Activated B cell treated with CpG ODN at 0.5 μM for 24 hours (primary cell): ENCODE results near the gene SULT1A1. TPM values are rescaled to one million over a fixed set of nuclear protein-coding genes. Genes with fewer than 3 reads are reported as not detected.
"Not testable (repeated sequence)": the region's sequence is repeated elsewhere in the genome, so short reads cannot be mapped to it uniquely, and the experiment has no call there.

Experiments used
- ATAC-seq: fragments of 200-7000 bp; cut with Tn5 transposase; one replicate; pipeline ENCODE4 v1.10.0; 2021; ENCODE audit warnings: low read depth, mild to moderate bottlenecking, moderate library complexity
- CTCF ChIA-PET: fragments of 350-600 bp; sonication (Branson Sonifier 250); formaldehyde crosslinking; loops from one replicate; lab custom pipeline; 2021; ENCODE audit warnings: antibody characterized with exemption; lab: Charles Lee
- POLR2A ChIA-PET: fragments of 350-600 bp; sonication (Branson Sonifier 250); formaldehyde crosslinking; loops from one replicate; lab custom pipeline; 2021; ENCODE audit warnings: antibody characterized with exemption; lab: Charles Lee
- DNase-seq: peaks from one replicate; pipeline ENCODE4 v3.0.0; 2022
- H3K27ac Mint-ChIP-seq: one replicate; pipeline ENCODE4 v1.8.0; 2020; ENCODE audit warnings: mixed read lengths
- H3K27me3 Mint-ChIP-seq: one replicate; pipeline ENCODE4 v1.8.0; 2021; ENCODE audit warnings: mixed read lengths
- H3K36me3 Mint-ChIP-seq: one replicate; pipeline ENCODE4 v1.8.0; 2021; ENCODE audit warnings: low read depth, mixed read lengths
- H3K4me1 Mint-ChIP-seq: one replicate; pipeline ENCODE4 v1.8.0; 2021; ENCODE audit warnings: mixed read lengths
- H3K4me3 Mint-ChIP-seq: one replicate; pipeline ENCODE4 v1.8.0; 2020; ENCODE audit warnings: mild to moderate bottlenecking, mixed read lengths
- H3K9me3 Mint-ChIP-seq: one replicate; pipeline ENCODE4 v1.8.0; 2020; ENCODE audit warnings: mixed read lengths
- intact Hi-C: fragments of 100-400 bp; cut with micrococcal nuclease; formaldehyde crosslinking; loops from one replicate; pipeline ENCODE4 v1.15.1; 2024
- total RNA-seq: library from RNA; stranded (reverse); gene quantifications from 2 replicates; pipeline ENCODE4 v1.2.3, GENCODE V29; 2022
- TF ChIP-seq, protein P1 (sequence below): fragments of 200-600 bp; IDR thresholded peaks from one replicate; pipeline ENCODE4 v1.8.0; 2022; ENCODE audit warnings: antibody characterized with exemption, mild to moderate bottlenecking

The SULT1A1 gene
- total RNA-seq, 1 donor from 2014 or later, result 3.3 TPM

DNA sequence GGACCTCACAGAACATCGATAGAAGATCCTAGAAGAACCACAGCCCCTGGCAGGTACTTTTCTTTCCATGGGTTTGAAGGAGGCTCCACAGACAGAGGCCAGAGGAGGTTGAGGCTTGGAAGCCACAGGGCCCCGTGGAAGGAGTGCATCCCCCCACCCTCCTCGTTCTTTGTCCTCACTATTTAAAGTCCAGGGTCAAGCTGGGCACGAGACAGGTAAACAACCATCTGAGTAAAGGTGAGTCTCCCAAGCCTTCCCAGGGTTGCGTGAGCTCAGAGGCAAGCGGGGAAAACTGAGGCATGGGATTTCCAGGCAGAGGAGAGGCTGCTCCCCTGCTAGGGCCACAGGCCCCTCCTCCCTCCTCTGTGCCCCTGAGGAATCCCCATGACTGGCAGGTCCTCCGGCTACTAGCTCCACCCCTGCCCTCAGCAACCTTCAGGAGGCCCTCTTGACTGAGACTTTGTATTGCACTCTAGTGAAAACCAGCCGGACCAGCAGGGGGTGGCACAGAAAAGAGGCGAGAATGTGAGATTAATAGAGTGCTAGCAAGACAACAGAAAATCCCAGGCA, 12.1 kb downstream of the SULT1A1 start:
- H3K27me3 Mint-ChIP-seq, result no peaks in the 10 kb centered on the region
- H3K9me3 Mint-ChIP-seq, result no peaks in the 10 kb centered on the region
- TF ChIP-seq, protein P1, sequence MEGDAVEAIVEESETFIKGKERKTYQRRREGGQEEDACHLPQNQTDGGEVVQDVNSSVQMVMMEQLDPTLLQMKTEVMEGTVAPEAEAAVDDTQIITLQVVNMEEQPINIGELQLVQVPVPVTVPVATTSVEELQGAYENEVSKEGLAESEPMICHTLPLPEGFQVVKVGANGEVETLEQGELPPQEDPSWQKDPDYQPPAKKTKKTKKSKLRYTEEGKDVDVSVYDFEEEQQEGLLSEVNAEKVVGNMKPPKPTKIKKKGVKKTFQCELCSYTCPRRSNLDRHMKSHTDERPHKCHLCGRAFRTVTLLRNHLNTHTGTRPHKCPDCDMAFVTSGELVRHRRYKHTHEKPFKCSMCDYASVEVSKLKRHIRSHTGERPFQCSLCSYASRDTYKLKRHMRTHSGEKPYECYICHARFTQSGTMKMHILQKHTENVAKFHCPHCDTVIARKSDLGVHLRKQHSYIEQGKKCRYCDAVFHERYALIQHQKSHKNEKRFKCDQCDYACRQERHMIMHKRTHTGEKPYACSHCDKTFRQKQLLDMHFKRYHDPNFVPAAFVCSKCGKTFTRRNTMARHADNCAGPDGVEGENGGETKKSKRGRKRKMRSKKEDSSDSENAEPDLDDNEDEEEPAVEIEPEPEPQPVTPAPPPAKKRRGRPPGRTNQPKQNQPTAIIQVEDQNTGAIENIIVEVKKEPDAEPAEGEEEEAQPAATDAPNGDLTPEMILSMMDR, result no peak
- DNase-seq (no peak), ATAC-seq (no peak)
- no peak overlapping the region for H3K4me3 Mint-ChIP-seq
- intact Hi-C loops, result no loop called here
- CTCF ChIA-PET, result no interaction called here
- H3K27ac Mint-ChIP-seq, result no peak overlapping the region
- H3K4me1 Mint-ChIP-seq, result no peaks in the 10 kb centered on the region
- H3K36me3 Mint-ChIP-seq, result peaks cover under 1% of the 10 kb centered on the region
- POLR2A ChIA-PET, result no interaction called here

DNA sequence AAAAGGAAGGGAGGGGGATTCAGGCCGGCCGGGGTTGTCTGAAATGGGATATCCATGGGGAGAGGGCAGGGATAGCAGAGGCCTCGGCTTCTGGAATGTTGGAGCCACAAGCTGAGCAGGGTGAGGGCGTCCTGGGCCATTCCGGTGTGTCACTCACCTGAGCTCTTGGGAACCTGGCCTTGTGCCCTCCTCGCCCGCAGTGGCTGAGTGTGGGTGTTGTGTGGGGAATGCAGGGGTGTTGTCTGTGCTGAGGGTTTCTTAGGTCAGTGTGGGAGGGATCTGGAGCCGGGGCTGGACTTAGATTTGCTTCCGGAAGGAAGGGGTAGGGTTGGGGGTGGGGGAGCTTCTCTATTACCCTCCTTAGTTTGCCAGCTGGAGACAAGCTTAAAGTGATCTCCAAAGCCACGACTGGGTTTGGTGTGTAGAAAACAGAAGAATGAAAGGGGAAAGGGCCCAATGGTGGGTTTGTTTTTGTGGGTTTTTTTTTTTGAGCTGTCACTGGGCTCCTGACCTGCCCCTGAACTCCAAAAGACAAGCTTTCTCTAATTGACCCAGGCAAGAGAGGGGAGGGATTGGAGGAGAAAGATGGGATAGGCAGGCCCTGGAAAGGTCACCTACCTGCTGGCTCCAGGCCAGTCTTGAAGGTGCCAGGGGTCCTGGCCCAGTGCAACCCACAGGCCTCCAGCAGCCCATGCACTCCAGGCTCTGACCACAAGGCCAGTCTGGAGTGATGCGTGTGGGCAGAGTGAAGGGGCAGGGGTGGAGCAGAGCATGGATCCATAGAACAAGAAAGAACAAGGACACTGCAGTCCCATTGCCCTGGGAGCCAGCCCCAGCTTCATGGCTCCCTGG, 12.8 kb downstream of the SULT1A1 start, which contains the start of gene SULT1A2:
SULT1A2 (minus strand) TSS at position 211 of the 852 bp plus-strand sequence. CDS start 1,120 bp downstream, outside the sequence.
- Mint-ChIP-seq H3K27me3 (no peaks in the 10 kb centered on the region), H3K4me3 (no peak within 1 kb of the TSS), H3K9me3 (no peaks in the 10 kb centered on the region), H3K36me3 (peaks cover 8% of the 10 kb centered on the region), H3K27ac (no peak within 1 kb of the TSS), H3K4me1 (no peaks in the 10 kb centered on the region)
- ATAC-seq (no peak), DNase-seq (no peak)
- intact Hi-C loops, result no loop called here
- POLR2A ChIA-PET, result no interaction called here
- TF ChIP-seq, protein P1, result no peak
- CTCF ChIA-PET, result no interaction called here

DNA sequence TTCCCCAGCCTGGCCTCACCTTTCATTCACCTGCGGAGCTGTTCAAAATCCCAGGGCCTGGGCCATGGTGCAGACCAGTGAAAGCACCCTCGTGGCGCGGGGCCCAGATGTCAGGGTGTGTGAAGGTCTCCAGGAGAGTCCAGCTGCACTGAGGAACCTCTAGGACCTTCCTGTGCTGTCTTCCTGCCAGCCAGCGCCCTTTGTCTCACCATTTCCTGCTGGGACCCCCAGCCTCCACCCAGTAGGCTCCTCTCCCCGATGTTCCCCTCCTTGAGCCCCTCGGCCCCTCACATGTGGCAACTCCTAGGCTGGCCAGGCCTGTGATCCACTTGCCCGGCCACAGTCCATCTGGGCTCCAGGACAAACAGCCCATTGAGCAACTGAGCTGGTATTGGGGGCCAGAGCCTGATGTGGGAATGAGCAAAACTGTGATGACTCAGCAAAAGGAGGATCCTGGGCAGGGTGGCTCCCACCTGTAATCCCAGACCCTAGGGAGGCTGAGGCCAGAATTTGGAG, 13.7 kb downstream of the SULT1A1 start:
- CTCF ChIA-PET, result no interaction called here
- no peak overlapping the region for H3K4me3 Mint-ChIP-seq
- no peak overlapping the region for H3K27ac Mint-ChIP-seq
- H3K27me3 Mint-ChIP-seq, result no peaks in the 10 kb centered on the region
- no peaks in the 10 kb centered on the region for H3K9me3 Mint-ChIP-seq
- H3K36me3 Mint-ChIP-seq, result peaks cover 17% of the 10 kb centered on the region
- POLR2A ChIA-PET, result no interaction called here
- intact Hi-C loops, result no loop called here
- TF ChIP-seq, protein P1, result no peak
- no peaks in the 10 kb centered on the region for H3K4me1 Mint-ChIP-seq
- DNase-seq (no peak), ATAC-seq (no peak)

DNA sequence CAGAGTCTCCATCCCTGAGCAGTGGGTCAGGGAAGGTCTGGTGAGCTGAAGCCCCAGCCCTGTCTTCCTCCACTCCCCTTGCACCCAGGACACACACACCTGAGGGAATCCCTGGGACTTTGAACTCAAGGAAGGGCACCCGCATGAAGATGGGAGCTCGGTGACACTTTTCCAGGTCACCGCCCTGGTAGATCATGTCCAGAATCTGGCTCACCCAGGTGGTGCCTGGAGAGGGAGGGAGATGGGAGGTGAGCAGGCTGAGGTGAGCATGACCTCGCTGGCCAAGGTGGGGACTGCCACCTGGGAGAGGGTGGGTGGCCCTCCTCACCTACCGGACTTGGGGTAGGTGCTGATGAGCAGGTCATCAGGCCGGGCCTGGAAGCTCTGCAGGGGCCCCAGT, 14.4 kb downstream of the SULT1A1 start:
- H3K9me3 Mint-ChIP-seq, DNase-seq, intact Hi-C loops, POLR2A ChIA-PET, H3K27me3 Mint-ChIP-seq, H3K4me3 Mint-ChIP-seq, H3K27ac Mint-ChIP-seq, ATAC-seq, H3K4me1 Mint-ChIP-seq, CTCF ChIA-PET: not testable (repeated sequence)
- peaks cover 24% of the 10 kb centered on the region for H3K36me3 Mint-ChIP-seq

DNA sequence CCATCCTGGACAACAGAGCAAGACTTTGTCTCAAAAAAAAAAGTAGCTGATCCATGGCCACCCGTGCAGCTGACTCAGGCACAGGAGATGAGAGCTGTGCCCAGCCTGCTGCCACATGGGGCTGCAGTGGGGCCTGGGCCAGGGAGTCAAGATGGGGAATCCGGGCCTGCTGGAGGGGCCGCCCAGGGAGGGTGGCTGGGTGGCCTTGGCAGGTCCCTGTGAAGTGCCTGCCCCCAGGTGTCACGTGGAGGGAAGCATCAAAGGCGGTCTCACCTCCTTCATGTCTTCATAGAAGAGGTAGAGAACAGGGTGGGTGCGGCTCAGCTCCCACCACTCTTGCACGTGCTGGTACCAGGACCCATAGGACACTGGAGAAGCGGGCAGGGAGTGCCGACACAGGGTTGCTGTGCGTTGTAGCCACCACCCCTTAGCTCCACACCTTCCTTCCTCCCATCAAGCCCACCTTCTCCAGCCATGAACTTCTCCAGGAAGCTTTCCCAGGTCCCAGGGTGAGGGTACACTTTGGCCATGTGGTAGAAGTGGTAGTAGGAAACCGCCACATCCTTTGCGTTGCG, 16.8 kb downstream of the SULT1A1 start:
- peaks cover 47% of the 10 kb centered on the region for H3K36me3 Mint-ChIP-seq
- no peaks in the 10 kb centered on the region for H3K4me1 Mint-ChIP-seq
- ChIA-PET CTCF (no interaction called here), POLR2A (no interaction called here)
- ATAC-seq, result no peak
- H3K9me3 Mint-ChIP-seq, result no peaks in the 10 kb centered on the region
- intact Hi-C loops, result no loop called here
- no peaks in the 10 kb centered on the region for H3K27me3 Mint-ChIP-seq
- TF ChIP-seq, protein P1, result no peak
- DNase-seq, result no peak
- no peak overlapping the region for H3K4me3 Mint-ChIP-seq
- H3K27ac Mint-ChIP-seq, result no peak overlapping the region
